ENCODE measurements around the gene RBMY1B.
"Not testable (repeated sequence)": the region's sequence is repeated elsewhere in the genome, so short reads cannot be mapped to it uniquely, and the experiment has no call there.

DNA sequence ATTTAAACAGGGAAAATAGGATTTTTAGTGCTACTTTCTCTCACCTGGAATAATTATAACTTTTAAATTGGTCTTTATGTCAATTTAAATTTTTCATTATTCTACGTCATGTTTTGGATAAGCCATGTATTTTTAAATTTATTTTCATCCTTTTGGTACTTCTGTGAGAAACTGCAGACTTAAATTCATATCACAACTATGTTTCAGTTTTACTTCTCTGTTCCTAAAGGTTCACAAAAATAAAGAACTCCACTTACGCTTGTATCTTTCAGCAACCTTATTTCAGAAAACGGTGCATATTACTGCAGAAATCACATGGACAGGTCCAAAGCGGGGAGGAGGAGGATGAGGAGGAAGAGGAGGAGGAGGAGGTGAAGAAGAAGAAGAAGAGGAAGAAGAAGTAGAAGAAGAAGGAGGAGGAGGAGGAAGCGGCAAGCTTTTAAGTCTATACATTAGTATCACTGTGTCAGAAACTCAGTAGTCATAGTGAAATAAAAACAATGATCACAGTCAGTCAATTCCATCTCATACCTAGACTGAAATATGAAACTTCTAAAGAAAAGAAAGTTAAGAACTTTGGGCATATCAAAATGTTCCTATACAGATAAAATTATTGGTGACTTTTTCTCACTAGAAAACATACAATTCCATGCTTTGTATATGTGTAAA lies 48.3 kb downstream of the RBMY1B start:
- TF ChIP-seq, protein P1, sequence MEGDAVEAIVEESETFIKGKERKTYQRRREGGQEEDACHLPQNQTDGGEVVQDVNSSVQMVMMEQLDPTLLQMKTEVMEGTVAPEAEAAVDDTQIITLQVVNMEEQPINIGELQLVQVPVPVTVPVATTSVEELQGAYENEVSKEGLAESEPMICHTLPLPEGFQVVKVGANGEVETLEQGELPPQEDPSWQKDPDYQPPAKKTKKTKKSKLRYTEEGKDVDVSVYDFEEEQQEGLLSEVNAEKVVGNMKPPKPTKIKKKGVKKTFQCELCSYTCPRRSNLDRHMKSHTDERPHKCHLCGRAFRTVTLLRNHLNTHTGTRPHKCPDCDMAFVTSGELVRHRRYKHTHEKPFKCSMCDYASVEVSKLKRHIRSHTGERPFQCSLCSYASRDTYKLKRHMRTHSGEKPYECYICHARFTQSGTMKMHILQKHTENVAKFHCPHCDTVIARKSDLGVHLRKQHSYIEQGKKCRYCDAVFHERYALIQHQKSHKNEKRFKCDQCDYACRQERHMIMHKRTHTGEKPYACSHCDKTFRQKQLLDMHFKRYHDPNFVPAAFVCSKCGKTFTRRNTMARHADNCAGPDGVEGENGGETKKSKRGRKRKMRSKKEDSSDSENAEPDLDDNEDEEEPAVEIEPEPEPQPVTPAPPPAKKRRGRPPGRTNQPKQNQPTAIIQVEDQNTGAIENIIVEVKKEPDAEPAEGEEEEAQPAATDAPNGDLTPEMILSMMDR (IDR thresholded peaks at IDR 0.05) = not testable (repeated sequence)
- TF ChIP-seq EZH2 (IDR thresholded peaks at IDR 0.05; ENCODE audit: borderline replicate concordance, insufficient read depth, low read depth, low read length, poor library complexity, severe bottlenecking) = not testable (repeated sequence)

Measured in B cell (primary cell).